ENCODE measurements around the gene ACLY. TPM values are rescaled to one million over a fixed set of nuclear protein-coding genes. Genes with fewer than 3 reads are reported as not detected.
"Not testable (repeated sequence)": the region's sequence is repeated elsewhere in the genome, so short reads cannot be mapped to it uniquely, and the experiment has no call there.

Gene ACLY
- total RNA-seq, 6 experiments from 2014 or later = 16.6 to 95.9 (median 33.6) TPM

DNA sequence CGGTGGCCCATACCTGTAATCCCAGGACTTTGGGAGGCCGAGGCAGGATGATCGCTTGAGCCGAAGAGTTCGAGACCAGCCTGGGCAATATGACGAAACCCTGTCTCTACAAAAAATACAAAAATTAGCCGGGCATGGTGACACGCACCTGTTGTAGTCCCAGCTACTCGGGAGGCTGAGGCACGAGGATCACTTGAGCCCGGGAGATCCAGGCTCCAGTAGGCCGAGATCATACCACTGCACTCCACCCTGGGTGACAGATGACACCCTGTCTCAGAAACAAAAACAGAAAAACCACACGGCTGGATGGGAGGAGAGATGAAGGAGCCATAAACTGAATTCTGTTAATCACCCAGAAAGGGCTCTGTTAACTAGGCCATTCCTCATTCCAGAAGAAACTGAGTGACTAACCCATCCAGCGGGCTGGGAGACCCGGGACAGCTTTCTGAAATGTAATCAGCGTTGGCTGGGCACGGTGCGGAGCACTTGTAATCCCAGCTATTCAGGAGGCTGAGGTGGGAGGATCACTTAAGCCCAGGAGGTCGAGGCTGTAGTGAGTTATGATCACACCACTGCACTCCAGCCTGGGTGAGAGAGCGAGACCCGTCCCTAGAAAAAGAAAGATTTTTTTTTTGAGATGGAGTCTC is 82.1 kb downstream of the ACLY start:
- peaks cover 0 to 6% (median 0%) of the 10 kb centered on the region in 4 donors for H3K4me1 ChIP-seq
- no peaks in the 10 kb centered on the region for H3K27me3 ChIP-seq
- H3K36me3 ChIP-seq = peaks cover 0 to 5% (median 0%) of the 10 kb centered on the region in 4 donors
- 43% methylated on average over 15 of the region's 21 CpGs for WGBS (ENCODE audit: insufficient coverage, low coverage, low lambda C conversion rate, missing lambda C conversion rate)
- TF ChIP-seq POLR2A (IDR thresholded peaks at IDR 0.05) = no peak
- TF ChIP-seq, protein P1, sequence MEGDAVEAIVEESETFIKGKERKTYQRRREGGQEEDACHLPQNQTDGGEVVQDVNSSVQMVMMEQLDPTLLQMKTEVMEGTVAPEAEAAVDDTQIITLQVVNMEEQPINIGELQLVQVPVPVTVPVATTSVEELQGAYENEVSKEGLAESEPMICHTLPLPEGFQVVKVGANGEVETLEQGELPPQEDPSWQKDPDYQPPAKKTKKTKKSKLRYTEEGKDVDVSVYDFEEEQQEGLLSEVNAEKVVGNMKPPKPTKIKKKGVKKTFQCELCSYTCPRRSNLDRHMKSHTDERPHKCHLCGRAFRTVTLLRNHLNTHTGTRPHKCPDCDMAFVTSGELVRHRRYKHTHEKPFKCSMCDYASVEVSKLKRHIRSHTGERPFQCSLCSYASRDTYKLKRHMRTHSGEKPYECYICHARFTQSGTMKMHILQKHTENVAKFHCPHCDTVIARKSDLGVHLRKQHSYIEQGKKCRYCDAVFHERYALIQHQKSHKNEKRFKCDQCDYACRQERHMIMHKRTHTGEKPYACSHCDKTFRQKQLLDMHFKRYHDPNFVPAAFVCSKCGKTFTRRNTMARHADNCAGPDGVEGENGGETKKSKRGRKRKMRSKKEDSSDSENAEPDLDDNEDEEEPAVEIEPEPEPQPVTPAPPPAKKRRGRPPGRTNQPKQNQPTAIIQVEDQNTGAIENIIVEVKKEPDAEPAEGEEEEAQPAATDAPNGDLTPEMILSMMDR (IDR thresholded peaks at IDR 0.05) = no peak
- no peaks in the 10 kb centered on the region for H3K9me3 ChIP-seq
- H3K4me3 ChIP-seq = peak overlapping the region; percentile 92 to 98 (median 96)
- no peak overlapping the region for H3K27ac ChIP-seq
- DNase-seq (no peak), ATAC-seq (peak in 1 of 4 donors; percentile 4)
- intact Hi-C loops (cut with DNase I) = no loop called here

DNA sequence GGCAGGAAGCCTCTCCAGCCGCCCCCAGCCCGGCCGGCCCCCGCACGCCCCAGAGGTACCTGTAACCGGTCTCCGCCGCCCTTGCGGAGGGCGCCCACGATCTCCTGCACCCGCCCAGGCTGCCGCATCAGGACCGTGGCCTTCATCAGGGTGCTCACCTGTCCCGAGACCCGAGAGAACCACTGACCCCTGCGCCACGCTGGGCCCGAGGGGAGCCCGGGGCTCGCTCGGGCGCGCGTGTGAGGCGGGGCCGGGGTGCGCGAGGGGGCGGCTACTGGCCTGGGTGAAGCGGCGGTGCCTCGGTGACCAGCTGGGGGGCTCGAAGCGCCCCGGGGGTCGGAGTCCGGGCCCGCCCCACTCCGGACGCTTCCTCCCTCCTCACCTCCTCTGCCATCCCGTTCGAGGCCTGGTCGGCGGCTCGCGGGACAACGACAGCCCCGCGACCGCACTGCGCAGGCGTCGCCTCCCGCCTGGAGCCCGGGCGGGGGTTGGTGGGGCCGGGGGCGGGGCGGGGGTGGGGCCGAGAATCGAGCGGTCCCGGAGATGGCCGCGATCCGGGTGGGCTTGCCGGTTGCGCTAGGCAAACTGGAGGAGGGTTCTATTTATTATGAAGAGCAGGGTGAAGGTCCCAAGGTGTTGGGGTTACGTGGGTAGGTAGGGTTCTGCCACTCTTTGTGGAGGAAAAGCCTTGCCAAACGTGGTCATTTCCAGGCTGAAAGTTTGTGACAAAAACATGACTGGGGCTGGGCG is 82.8 kb downstream of the ACLY start, which contains the start of gene NT5C3B:
NT5C3B (minus strand) TSS at position 433 of the 750 bp plus-strand sequence; CDS start at position 394, 39 bp downstream.
- DNase-seq = peak; percentile 65 to 72 (median 72)
- 2% methylated on average over 41 of the region's 72 CpGs for WGBS (ENCODE audit: insufficient coverage, low coverage, low lambda C conversion rate, missing lambda C conversion rate)
- Histone ChIP-seq H3K27me3 (no peaks in the 10 kb centered on the region), H3K9me3 (no peaks in the 10 kb centered on the region), H3K36me3 (peaks cover 0 to 12% (median 0%) of the 10 kb centered on the region in 4 donors), H3K4me3 (peak within 1 kb of the TSS; percentile 92 to 98 (median 96)), H3K27ac (peak within 1 kb of the TSS in 2 of 3 donors; percentile 36 to 58), H3K4me1 (peaks cover 0 to 6% (median 0%) of the 10 kb centered on the region in 4 donors)
- ATAC-seq = peak; percentile 93 to 97 (median 94)
- intact Hi-C loops (cut with DNase I) = no loop called here
- TF ChIP-seq POLR2A (IDR thresholded peaks at IDR 0.05) = peak; percentile 37
- TF ChIP-seq, protein P1 (IDR thresholded peaks at IDR 0.05) = no peak

DNA sequence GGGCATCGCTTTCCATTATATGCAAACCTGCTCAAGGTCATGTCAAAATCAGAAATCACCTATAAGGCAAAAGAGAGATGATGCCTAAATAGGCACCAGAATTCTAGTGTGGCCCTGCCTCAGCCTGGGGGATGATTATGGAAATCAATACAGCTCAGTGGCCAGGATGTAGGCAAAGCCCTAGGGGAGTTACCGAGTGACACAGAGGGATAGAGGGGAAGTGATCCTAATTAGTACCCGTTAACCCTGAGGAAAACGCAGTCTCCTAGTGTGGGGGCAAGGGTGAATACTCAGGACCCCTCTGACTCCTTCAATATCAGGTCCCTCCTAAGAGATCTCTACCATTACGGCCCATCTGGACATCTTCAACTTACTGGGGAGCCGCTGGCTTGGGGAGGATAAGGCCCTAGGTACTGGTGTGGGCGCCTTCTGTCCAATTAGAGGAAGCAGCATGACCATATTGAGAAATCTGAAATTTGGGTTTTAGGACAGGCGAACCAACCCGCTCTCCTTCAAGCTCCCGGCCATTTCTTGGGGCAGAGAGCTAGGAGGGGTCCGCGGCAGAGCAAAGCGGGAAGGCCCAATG is 83.4 kb downstream of the ACLY start:
- no peaks in the 10 kb centered on the region for H3K9me3 ChIP-seq
- no peaks in the 10 kb centered on the region for H3K27me3 ChIP-seq
- TF ChIP-seq, protein P1 (IDR thresholded peaks at IDR 0.05) = no peak
- TF ChIP-seq POLR2A (IDR thresholded peaks at IDR 0.05) = no peak
- intact Hi-C loops (cut with DNase I) = no loop called here
- peaks cover 0 to 6% (median 0%) of the 10 kb centered on the region in 4 donors for H3K4me1 ChIP-seq
- WGBS (ENCODE audit: insufficient coverage, low coverage, low lambda C conversion rate, missing lambda C conversion rate) = 27% methylated on average over 5 of the region's 13 CpGs
- H3K36me3 ChIP-seq = peaks cover 0 to 18% (median 1%) of the 10 kb centered on the region in 4 donors
- peak overlapping the region; percentile 92 to 98 (median 96) for H3K4me3 ChIP-seq
- ATAC-seq = peak; percentile 43 to 60 (median 50)
- no peak for DNase-seq
- peak overlapping the region in 2 of 3 donors; percentile 36 to 58 for H3K27ac ChIP-seq

DNA sequence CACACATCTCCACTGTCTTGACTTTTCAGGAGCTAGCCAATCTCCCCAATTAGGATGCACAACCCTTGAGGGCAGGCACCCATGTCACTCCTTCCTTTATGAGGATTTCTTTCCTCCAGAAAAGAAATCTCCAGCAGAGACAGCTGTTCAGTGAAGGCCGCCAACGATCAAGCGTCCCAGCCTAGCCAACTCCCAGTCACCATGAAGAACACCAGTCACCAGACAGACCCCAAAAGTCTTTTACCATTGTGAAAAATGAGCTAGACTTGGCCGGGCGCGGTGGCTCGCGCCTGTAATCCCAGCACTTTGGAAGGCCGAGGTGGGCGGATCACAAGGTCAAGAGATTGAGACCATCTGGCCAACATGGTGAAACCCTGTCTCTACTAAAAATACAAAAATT is 88.8 kb downstream of the ACLY start:
- H3K9me3 ChIP-seq; intact Hi-C loops (cut with DNase I); H3K27ac ChIP-seq; H3K4me3 ChIP-seq; H3K27me3 ChIP-seq; H3K4me1 ChIP-seq; ATAC-seq: not testable (repeated sequence)
- DNase-seq = peak in 1 of 3 donors; percentile 4
- 37% methylated on average over 2 of the region's 10 CpGs for WGBS (ENCODE audit: insufficient coverage, low coverage, low lambda C conversion rate, missing lambda C conversion rate)
- peaks cover 0 to 43% (median 2%) of the 10 kb centered on the region in 4 donors for H3K36me3 ChIP-seq
